Heart left ventricle (tissue), 16 donors: ENCODE results near the gene KLHDC10. TPM values are rescaled to one million over a fixed set of nuclear protein-coding genes. Genes with fewer than 3 reads are reported as not detected.

Source experiments
- ATAC-seq, 4 donors: fragments of 200-7000 bp; cut with Tn5 transposase; one replicate each; pipeline ENCODE4 v1.9.1; 2020 to 2022; ENCODE audit warnings: moderate library complexity in 4 of 4, mild to moderate bottlenecking in 3 of 4, moderate number of reproducible peaks in 1 of 4
- DNase-seq, 5 donors: peaks; one replicate each; pipeline ENCODE4 v3.0.0-alpha.2; 2020
- H3K27ac ChIP-seq, 12 donors: fragments of 200-600 bp; sonication (generic) in 4 of 12; one replicate each; pipeline versions ENCODE4 v1.5.0 to v1.8.0; 2016 to 2022; ENCODE audit warnings: mild to moderate bottlenecking in 2 of 12
- H3K27me3 ChIP-seq, 9 donors: fragments of 200-600 bp; sonication (generic) in 2 of 9; one replicate each; pipeline versions ENCODE4 v1.5.1 to v1.8.0; 2016 to 2022; ENCODE audit warnings: mild to moderate bottlenecking in 3 of 9
- H3K36me3 ChIP-seq, 9 donors: fragments of 200-600 bp; sonication (generic) in 2 of 9; one replicate each; pipeline versions ENCODE4 v1.5.0 to v1.8.0; 2018 to 2022; ENCODE audit warnings: mild to moderate bottlenecking in 2 of 9
- H3K4me1 ChIP-seq, 12 donors: fragments of 200-600 bp; sonication (generic) in 4 of 12; one replicate each; pipeline versions ENCODE4 v1.5.0 to v1.8.0; 2016 to 2022; ENCODE audit warnings: mild to moderate bottlenecking in 3 of 12
- H3K4me3 ChIP-seq, 12 donors: fragments of 200-600 bp; sonication (generic) in 4 of 12; one replicate each; pipeline versions ENCODE4 v1.5.0 to v1.8.0; 2017 to 2022; ENCODE audit warnings: mild to moderate bottlenecking in 9 of 12, moderate library complexity in 4 of 12
- H3K9me3 ChIP-seq, 12 donors: fragments of 200-600 bp; sonication (generic) in 4 of 12; one replicate each; pipeline versions ENCODE4 v1.5.0 to v1.8.0; 2016 to 2022; ENCODE audit warnings: mild to moderate bottlenecking in 1 of 12
- POLR2A ChIP-seq, 2 donors: fragments of 450-650 bp; IDR thresholded peaks; one replicate each; pipeline ENCODE4 v1.6.1; 2017; ENCODE audit warnings: antibody characterized with exemption in 2 of 2, mild to moderate bottlenecking in 2 of 2, moderate library complexity in 2 of 2
- WGBS, 4 donors: extraction: QIAGEN DNeasy Blood & Tissue Kit in 2 of 4; methylation state at CpG; one replicate each; pipeline versions ENCODE4 v1.1.5 to v1.1.7; 2013 to 2018; 5-methylcytosine and 5-hydroxymethylcytosine counted together
- intact Hi-C, 10 donors: fragments of 100-400 bp; cut with DNase I; formaldehyde crosslinking; loops; one replicate each; pipeline versions ENCODE4 v1.11.1 to v1.14.2; 2022
- polyA plus RNA-seq, 2 donors: library from polyadenylated mRNA; stranded (reverse); fragments of 200-250 nt; gene quantifications; one replicate each; pipeline ENCODE4 v1.2.3, GENCODE V29; 2013
- total RNA-seq, 9 donors: library from RNA; depleted of rRNA in 2 of 9; stranded (reverse); fragments of >200 nt in 2 of 9; fragmentation: NEBNext Ultra II Directional in 3 of 9; extraction: Animal tissue kit (Norgen Biotek cat#: 25700) in 3 of 9; gene quantifications; one replicate each; pipeline versions ENCODE4 v1.1.0 to v1.2.4, GENCODE V29; 2016 to 2023
- TF ChIP-seq, protein P1 (sequence below), 12 donors: fragments of 200-600 bp; sonication (generic) in 4 of 12; IDR thresholded peaks; one replicate each; pipeline versions ENCODE4 v1.5.0 to v1.8.0; 2018 to 2022; ENCODE audit warnings: antibody characterized with exemption in 12 of 12, mild to moderate bottlenecking in 5 of 12
- donor health status: ischemic (EF 13 %, LVEDD 7.1; RV severe dilation, severe dysfunction).
- donor health status: healthy with polysubstance abuse.
- donor health status: DM: no; HTN: yes; CAD: no.
- donor health status: DM: no; HTN: no; CAD: no.
- donor health status: ischemic (EF 25% LVEDD 6.9; RV normal size, moderate dysfunction).
- donor health status: ischemic (EF 25% LVEDD 5.7; RV mildly dilated, moderate dysfunction).
- donor health status: healthy.
- donor health status: DM: yes; HTN: yes; CAD: no.
- donor health status: ischemic (EF 35%, LVEDD 5.7; RV mildly dilated, moderate dysfunction).
- donor health status: nonischemic (EF 11% LVEDD 7.7; RV severe dilation, severe dysfunction).
- donor health status: DM: yes; HTN: yes; CAD: no.
- donor health status: PGD.
- donor health status: ischemic (EF 29% LVEDD 5.4; RV normal size, mild dysfunction).
- donor health status: nonischemic (EF 23%, LVEDD 6.1; RV moderate dilation, normal function).

Gene KLHDC10
- total and polyA plus RNA-seq, 11 donors: 7.0 to 32.6 (median 26.4) TPM

DNA sequence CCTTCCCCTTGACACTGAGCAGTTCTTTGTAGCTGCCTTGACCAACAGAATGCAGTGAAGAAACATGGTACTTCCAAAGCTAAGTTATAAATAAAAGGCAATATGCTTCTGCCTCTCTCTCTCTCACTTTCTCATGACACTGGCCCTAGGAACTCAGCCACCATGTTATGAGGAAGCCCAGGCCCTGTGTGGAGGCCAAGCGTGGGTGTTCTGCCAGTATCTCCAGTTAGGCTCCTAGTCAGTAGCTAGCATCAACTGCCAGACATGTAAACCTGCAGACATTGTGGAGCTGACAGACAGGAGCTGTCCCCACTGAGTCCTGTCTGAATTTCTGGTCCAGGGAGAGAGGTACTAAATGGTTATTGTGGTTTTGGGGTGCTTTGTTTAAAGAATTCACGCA, 89.7 kb downstream of the KLHDC10 start:
- Histone ChIP-seq H3K9me3 (peaks cover 0 to 16% (median 0%) of the 10 kb centered on the region in 12 donors), H3K27ac (no peak overlapping the region), H3K27me3 (no peaks in the 10 kb centered on the region), H3K4me3 (no peak overlapping the region), H3K36me3 (peaks cover 0 to 62% (median 41%) of the 10 kb centered on the region in 9 donors), H3K4me1 (no peaks in the 10 kb centered on the region)
- intact Hi-C loops: no loop called here
- WGBS, 4 donors: 94 to 100% (median 98%) methylated on average over 2 of the region's 2 CpGs
- DNase-seq (no peak), ATAC-seq (no peak)
- TF ChIP-seq POLR2A (IDR thresholded peaks at IDR 0.05): no peak
- TF ChIP-seq, protein P1, sequence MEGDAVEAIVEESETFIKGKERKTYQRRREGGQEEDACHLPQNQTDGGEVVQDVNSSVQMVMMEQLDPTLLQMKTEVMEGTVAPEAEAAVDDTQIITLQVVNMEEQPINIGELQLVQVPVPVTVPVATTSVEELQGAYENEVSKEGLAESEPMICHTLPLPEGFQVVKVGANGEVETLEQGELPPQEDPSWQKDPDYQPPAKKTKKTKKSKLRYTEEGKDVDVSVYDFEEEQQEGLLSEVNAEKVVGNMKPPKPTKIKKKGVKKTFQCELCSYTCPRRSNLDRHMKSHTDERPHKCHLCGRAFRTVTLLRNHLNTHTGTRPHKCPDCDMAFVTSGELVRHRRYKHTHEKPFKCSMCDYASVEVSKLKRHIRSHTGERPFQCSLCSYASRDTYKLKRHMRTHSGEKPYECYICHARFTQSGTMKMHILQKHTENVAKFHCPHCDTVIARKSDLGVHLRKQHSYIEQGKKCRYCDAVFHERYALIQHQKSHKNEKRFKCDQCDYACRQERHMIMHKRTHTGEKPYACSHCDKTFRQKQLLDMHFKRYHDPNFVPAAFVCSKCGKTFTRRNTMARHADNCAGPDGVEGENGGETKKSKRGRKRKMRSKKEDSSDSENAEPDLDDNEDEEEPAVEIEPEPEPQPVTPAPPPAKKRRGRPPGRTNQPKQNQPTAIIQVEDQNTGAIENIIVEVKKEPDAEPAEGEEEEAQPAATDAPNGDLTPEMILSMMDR (IDR thresholded peaks at IDR 0.05): no peak

DNA sequence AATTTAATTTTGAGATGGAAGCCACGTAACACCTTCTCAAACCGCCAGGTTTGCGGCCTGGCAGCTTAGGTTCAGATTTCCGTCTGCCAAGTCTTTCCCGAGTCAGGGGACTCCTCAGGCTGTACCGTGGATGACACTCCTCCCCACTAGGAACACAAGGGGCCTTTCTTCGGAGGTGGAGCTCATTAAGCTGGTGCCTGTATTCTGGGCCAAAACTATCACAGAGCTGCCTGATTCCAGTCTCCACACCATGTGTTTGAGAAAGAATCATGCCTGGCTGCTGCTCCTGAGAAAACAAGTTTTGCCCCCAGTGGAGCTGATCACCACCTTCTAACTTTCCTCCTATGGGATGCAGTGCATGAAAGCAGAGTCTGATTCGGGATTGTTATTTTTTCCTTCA, 90.1 kb downstream of the KLHDC10 start:
- WGBS, 4 donors: 89 to 96% (median 91%) methylated on average over 8 of the region's 8 CpGs
- no peak for TF ChIP-seq POLR2A (IDR thresholded peaks at IDR 0.05)
- TF ChIP-seq, protein P1 (IDR thresholded peaks at IDR 0.05): no peak
- H3K27me3 ChIP-seq: no peaks in the 10 kb centered on the region
- peaks cover 0 to 16% (median 0%) of the 10 kb centered on the region in 12 donors for H3K9me3 ChIP-seq
- no peak overlapping the region for H3K4me3 ChIP-seq
- H3K4me1 ChIP-seq: no peaks in the 10 kb centered on the region
- H3K27ac ChIP-seq: no peak overlapping the region
- peaks cover 0 to 66% (median 45%) of the 10 kb centered on the region in 9 donors for H3K36me3 ChIP-seq
- no peak for ATAC-seq
- intact Hi-C loops: no loop called here
- DNase-seq: no peak

DNA sequence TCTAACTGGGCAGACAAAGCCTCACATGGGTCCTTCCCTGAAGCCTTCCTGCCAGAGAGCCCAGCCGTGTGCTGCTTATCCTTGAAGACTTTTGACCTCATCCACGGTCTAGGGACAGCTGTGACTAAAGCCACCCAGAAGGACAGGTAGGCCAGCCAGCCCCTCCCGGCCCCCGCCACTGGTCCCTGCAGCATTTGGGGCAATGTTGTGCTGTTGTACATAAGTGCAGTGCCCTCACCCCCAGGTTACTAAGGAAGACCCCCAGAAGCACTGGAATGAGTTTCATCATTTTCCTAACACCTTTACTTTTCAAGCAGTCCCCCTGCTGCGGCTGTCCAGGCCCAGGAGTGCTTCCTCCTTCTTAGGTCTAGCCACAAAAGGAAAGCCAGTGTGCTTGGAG, 91.9 kb downstream of the KLHDC10 start:
- intact Hi-C loops: no loop called here
- Histone ChIP-seq H3K27ac (no peak overlapping the region), H3K9me3 (peaks cover 0 to 7% (median 0%) of the 10 kb centered on the region in 12 donors), H3K4me3 (no peak overlapping the region), H3K36me3 (peaks cover 0 to 84% (median 63%) of the 10 kb centered on the region in 9 donors), H3K4me1 (no peaks in the 10 kb centered on the region), H3K27me3 (no peaks in the 10 kb centered on the region)
- ATAC-seq: no peak
- 88 to 94% (median 93%) methylated on average over 5 of the region's 5 CpGs for WGBS, 4 donors
- TF ChIP-seq, protein P1 (IDR thresholded peaks at IDR 0.05): no peak
- TF ChIP-seq POLR2A (IDR thresholded peaks at IDR 0.05): no peak
- no peak for DNase-seq

DNA sequence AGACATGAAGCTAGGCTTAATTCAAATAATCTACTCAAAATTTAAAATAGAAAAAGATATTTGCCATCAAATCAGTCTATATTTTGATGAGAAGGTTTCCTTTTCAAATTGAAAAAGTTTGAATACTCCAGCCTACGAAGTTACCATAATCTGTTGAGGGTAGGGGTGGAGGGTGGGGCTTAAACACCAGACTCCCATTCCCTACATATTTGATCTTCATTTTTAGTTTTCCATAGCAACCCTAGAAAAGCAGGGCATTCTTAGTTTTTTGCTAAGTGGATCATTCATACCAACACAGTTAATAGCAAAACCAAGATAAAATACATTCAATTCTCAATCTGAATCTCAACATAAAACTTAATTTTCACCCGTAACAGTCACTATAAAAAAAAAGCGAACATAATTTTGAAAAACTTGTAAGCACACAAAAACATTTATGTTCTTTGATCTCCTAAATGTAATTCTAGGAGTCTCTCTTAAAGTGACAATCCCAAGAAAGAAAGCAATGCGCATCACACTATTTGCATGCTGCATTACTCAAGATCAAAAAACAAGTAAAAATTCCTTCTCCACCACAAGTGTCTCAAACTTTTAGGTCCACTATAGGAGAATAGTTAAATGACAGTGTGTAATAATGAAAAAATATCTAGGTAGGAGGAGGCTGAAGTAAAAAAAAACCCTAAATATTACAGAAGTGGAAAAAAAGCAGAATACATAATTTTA, 104.1 kb downstream of the KLHDC10 start:
- TF ChIP-seq POLR2A (IDR thresholded peaks at IDR 0.05): no peak
- Histone ChIP-seq H3K36me3 (peaks cover 0 to 98% (median 81%) of the 10 kb centered on the region in 9 donors), H3K4me3 (no peak overlapping the region), H3K9me3 (no peaks in the 10 kb centered on the region), H3K27ac (no peak overlapping the region), H3K4me1 (no peaks in the 10 kb centered on the region), H3K27me3 (no peaks in the 10 kb centered on the region)
- intact Hi-C loops: no loop called here
- 94 to 97% (median 95%) methylated on average over 4 of the region's 4 CpGs for WGBS, 4 donors
- ATAC-seq (no peak), DNase-seq (no peak)
